SK-N-SH (cell line): ENCODE measurements around the gene MREG. TPM values are rescaled to one million over a fixed set of nuclear protein-coding genes. Genes with fewer than 3 reads are reported as not detected.

Experiments
- CTCF ChIA-PET: fragments of 300-600, 350-600 bp; formaldehyde crosslinking; extraction: SDS; loops from one replicate; lab custom pipeline; 2021; lab: Yijun Ruan, JAX
- POLR2A ChIA-PET: fragments of 350-600 bp; sonication (Branson Sonifier 250); formaldehyde crosslinking; extraction: SDS; loops from one replicate; lab custom pipeline; 2020; ENCODE audit warnings: antibody characterized with exemption, inconsistent platforms; lab: Yijun Ruan, JAX
- DNase-seq: peaks from one replicate; pipeline ENCODE4 v3.0.0; 2012
- H2AFZ ChIP-seq: fragments of 200-600 bp; sonication (generic); 2 replicates; pipeline ENCODE4 v1.8.1; 2016; ENCODE audit warnings: antibody characterized with exemption, mild to moderate bottlenecking, low read depth
- H3F3A ChIP-seq: fragments of 200-600 bp; sonication (generic); replicated peaks from 2 replicates; pipeline ENCODE3; 2016; ENCODE audit warnings: antibody characterized with exemption, mild to moderate bottlenecking; ENCODE audit not compliant: insufficient read depth
- H3K27ac ChIP-seq, 2 experiments: fragments of 200-500 bp in 1 of 2; fragments of 200-600 bp in 1 of 2; sonication (Bioruptor generic) in 1 of 2; sonication (generic), shearing (Covaris generic) in 1 of 2; 2 replicates each; pipeline versions ENCODE4 v1.5.1 to v1.6.1; 2014 to 2016; ENCODE audit warnings: low read depth in 2 of 2, inconsistent platforms in 1 of 2, low read length in 1 of 2, mild to moderate bottlenecking in 1 of 2, mixed read lengths in 1 of 2
- H3K27me3 ChIP-seq: fragments of 200-600 bp; sonication (generic), shearing (Covaris generic); 2 replicates; pipeline ENCODE4 v1.6.1; 2016; ENCODE audit warnings: mixed run types; ENCODE audit not compliant: insufficient read depth
- H3K36me3 ChIP-seq, 2 experiments: fragments of 200-500 bp in 1 of 2; fragments of 200-600 bp in 1 of 2; sonication (Bioruptor generic) in 1 of 2; sonication (generic) in 1 of 2; replicated peaks in 1 of 2; 2 replicates each; pipeline versions ENCODE3 to v1.5.1; 2014 to 2016; ENCODE audit warnings: low read length in 1 of 2, mild to moderate bottlenecking in 1 of 2; ENCODE audit not compliant: insufficient read depth in 2 of 2, control insufficient read depth in 1 of 2
- H3K4me1 ChIP-seq, 2 experiments: fragments of 200-500 bp in 1 of 2; fragments of 200-600 bp in 1 of 2; sonication (Bioruptor generic) in 1 of 2; sonication (generic), shearing (Covaris generic) in 1 of 2; 2 replicates each; pipeline versions ENCODE4 v1.5.1 to v1.6.1; 2014 to 2016; ENCODE audit warnings: low read depth in 1 of 2, low read length in 1 of 2, mixed run types in 1 of 2; ENCODE audit not compliant: insufficient read depth in 2 of 2, control insufficient read depth in 1 of 2
- H3K4me2 ChIP-seq: fragments of 200-600 bp; sonication (generic), shearing (Covaris generic); 2 replicates; pipeline ENCODE4 v1.6.1; 2017; ENCODE audit warnings: mixed run types
- H3K4me3 ChIP-seq, 2 experiments: fragments of 200-500 bp in 1 of 2; fragments of 200-600 bp in 1 of 2; sonication (Bioruptor generic) in 1 of 2; sonication (generic), shearing (Covaris generic) in 1 of 2; 2 replicates each; pipeline versions ENCODE4 v1.5.1 to v1.8.1; 2014 to 2016; ENCODE audit warnings: low read depth in 2 of 2, inconsistent platforms in 1 of 2, low read length in 1 of 2, mild to moderate bottlenecking in 1 of 2, mixed read lengths in 1 of 2, moderate library complexity in 1 of 2
- H3K79me2 ChIP-seq: fragments of 200-600 bp; sonication (generic); 2 replicates; pipeline ENCODE4 v1.8.1; 2017; ENCODE audit warnings: mild to moderate bottlenecking; ENCODE audit not compliant: insufficient read depth
- H3K9ac ChIP-seq: fragments of 200-600 bp; sonication (generic); 2 replicates; pipeline ENCODE4 v1.6.1; 2017; ENCODE audit warnings: mixed run types
- H3K9me2 ChIP-seq: fragments of 200-600 bp; sonication (generic); 2 replicates; pipeline ENCODE4 v1.6.1; 2017; ENCODE audit warnings: mixed run types
- H3K9me3 ChIP-seq: fragments of 200-600 bp; sonication (generic); 2 replicates; pipeline ENCODE4 v1.6.1; 2017; ENCODE audit warnings: mixed run types, mild to moderate bottlenecking, moderate library complexity
- H4K20me1 ChIP-seq: fragments of 200-600 bp; sonication (generic); 2 replicates; pipeline ENCODE4 v1.6.1; 2017; ENCODE audit warnings: mild to moderate bottlenecking, mixed run types; ENCODE audit not compliant: insufficient read depth
- EZH2phosphoT487 ChIP-seq: fragments of 200-600 bp; sonication (generic); IDR thresholded peaks from 2 replicates; pipeline ENCODE4 v1.6.1; 2017; ENCODE audit warnings: low read depth, mixed run types, mild to moderate bottlenecking, antibody characterized with exemption, moderate library complexity, borderline replicate concordance
- FOSL2 ChIP-seq: IDR thresholded peaks from 2 replicates; pipeline ENCODE4 v1.4.0; 2012; ENCODE audit warnings: low read depth, mild to moderate bottlenecking, moderate library complexity, borderline replicate concordance
- FOXJ3 ChIP-seq: sonication (generic); formaldehyde crosslinking; IDR thresholded peaks from 2 replicates; pipeline ENCODE4 v1.5.1; 2020; ENCODE audit warnings: mild to moderate bottlenecking, missing genetic modification reagents
- GABPA ChIP-seq: IDR thresholded peaks from 2 replicates; pipeline ENCODE4 v1.4.0; 2012; ENCODE audit warnings: low read depth, mild to moderate bottlenecking
- GATA2 ChIP-seq: sonication (generic); formaldehyde crosslinking; IDR thresholded peaks from 2 replicates; pipeline ENCODE4 v1.5.0; 2020; ENCODE audit warnings: mild to moderate bottlenecking, missing genetic modification reagents
- JUND ChIP-seq: IDR thresholded peaks from 2 replicates; pipeline ENCODE4 v1.4.0; 2012
- MEF2A ChIP-seq: IDR thresholded peaks from 2 replicates; pipeline ENCODE4 v1.4.0; 2012; ENCODE audit warnings: low read depth, borderline replicate concordance
- NRF1 ChIP-seq: IDR thresholded peaks from 2 replicates; pipeline ENCODE4 v1.6.1; 2012; ENCODE audit warnings: low read depth, mild to moderate bottlenecking, low read length
- POLR2AphosphoS5 ChIP-seq: IDR thresholded peaks from 2 replicates; pipeline ENCODE4 v1.6.1; 2012; ENCODE audit warnings: low read depth, low read length
- RFX5 ChIP-seq: IDR thresholded peaks from 2 replicates; pipeline ENCODE4 v1.6.1; 2012; ENCODE audit warnings: mild to moderate bottlenecking, improper control_type of control experiment, low read length
- SIN3A ChIP-seq: IDR thresholded peaks from 2 replicates; pipeline ENCODE4 v1.6.1; 2012; ENCODE audit warnings: low read depth, mild to moderate bottlenecking, low read length, moderate library complexity, borderline replicate concordance
- SMC3 ChIP-seq: IDR thresholded peaks from 2 replicates; pipeline ENCODE4 v1.6.1; 2012; ENCODE audit warnings: low read depth, low read length, improper control_type of control experiment
- TAF1 ChIP-seq: IDR thresholded peaks from 2 replicates; pipeline ENCODE4 v1.6.1; 2012; ENCODE audit warnings: low read depth, mild to moderate bottlenecking, low read length, moderate library complexity, borderline replicate concordance
- TCF12 ChIP-seq: IDR thresholded peaks from 2 replicates; pipeline ENCODE4 v1.4.0; 2012
- YY1 ChIP-seq: IDR thresholded peaks from 2 replicates; pipeline ENCODE4 v1.4.0; 2012; ENCODE audit warnings: low read depth, mild to moderate bottlenecking
- WGBS: methylation state at CpG from one replicate; pipeline ENCODE4 v1.1.6; 2017; ENCODE audit warnings: low lambda C conversion rate; 5-methylcytosine and 5-hydroxymethylcytosine counted together
- polyA plus RNA-seq, 3 experiments: library from polyadenylated mRNA; depleted of rRNA; stranded (reverse); fragments of >200 nt; gene quantifications; 2 replicates each; pipeline ENCODE4 v1.2.3, GENCODE V29; 2012
- TF ChIP-seq, protein P1 (sequence below): fragments of 200-600 bp; sonication (generic); IDR thresholded peaks from 2 replicates; pipeline ENCODE4 v1.6.1; 2017; ENCODE audit warnings: antibody characterized with exemption, mild to moderate bottlenecking, moderate library complexity
- TF ChIP-seq, protein P2 (sequence below): fragments of 150-350 bp; IDR thresholded peaks from 2 replicates; pipeline ENCODE4 v1.6.1; 2016; ENCODE audit warnings: mild to moderate bottlenecking, low read depth, low read length
- TF ChIP-seq, protein P3 (sequence below): IDR thresholded peaks from 2 replicates; pipeline ENCODE4 v1.4.0; 2012; ENCODE audit warnings: low read depth, borderline replicate concordance
- TF ChIP-seq, protein P4 (sequence below): IDR thresholded peaks from 2 replicates; pipeline ENCODE4 v1.4.0; 2012; ENCODE audit warnings: low read depth

Gene MREG
- polyA plus RNA-seq, 1 of the 3 experiments (the other 2 are of a cell fraction): 2.5 TPM

DNA sequence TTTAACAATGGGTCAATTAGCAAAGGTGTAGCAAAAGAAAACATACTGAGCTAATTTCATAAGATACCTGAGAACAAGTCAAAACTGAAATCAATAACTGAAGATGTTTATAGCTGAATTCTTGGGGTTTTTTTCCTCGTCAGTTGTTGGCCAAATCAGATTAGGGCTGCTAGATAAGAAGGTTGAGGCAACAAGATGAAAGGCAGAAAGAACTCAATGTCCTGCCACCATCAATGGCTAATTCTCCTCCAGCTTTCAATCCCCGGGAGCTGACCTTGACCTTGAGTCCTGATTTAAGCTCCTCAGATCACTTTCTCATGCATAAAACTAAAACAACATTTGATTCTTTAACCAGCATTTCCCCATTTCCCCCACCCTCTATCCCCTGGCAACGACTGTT, 61.8 kb downstream of the MREG start:
- WGBS: 94% methylated on average over 3 of the region's 3 CpGs
- no peaks in the 10 kb centered on the region for H3K36me3 ChIP-seq
- H3K27ac ChIP-seq: no peak overlapping the region
- H3K9me3 ChIP-seq: no peaks in the 10 kb centered on the region
- TF ChIP-seq, protein P1, sequence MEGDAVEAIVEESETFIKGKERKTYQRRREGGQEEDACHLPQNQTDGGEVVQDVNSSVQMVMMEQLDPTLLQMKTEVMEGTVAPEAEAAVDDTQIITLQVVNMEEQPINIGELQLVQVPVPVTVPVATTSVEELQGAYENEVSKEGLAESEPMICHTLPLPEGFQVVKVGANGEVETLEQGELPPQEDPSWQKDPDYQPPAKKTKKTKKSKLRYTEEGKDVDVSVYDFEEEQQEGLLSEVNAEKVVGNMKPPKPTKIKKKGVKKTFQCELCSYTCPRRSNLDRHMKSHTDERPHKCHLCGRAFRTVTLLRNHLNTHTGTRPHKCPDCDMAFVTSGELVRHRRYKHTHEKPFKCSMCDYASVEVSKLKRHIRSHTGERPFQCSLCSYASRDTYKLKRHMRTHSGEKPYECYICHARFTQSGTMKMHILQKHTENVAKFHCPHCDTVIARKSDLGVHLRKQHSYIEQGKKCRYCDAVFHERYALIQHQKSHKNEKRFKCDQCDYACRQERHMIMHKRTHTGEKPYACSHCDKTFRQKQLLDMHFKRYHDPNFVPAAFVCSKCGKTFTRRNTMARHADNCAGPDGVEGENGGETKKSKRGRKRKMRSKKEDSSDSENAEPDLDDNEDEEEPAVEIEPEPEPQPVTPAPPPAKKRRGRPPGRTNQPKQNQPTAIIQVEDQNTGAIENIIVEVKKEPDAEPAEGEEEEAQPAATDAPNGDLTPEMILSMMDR: no peak
- no peak for TF ChIP-seq MEF2A
- no peak for TF ChIP-seq TAF1
- TF ChIP-seq RFX5: no peak
- no peak for TF ChIP-seq JUND
- TF ChIP-seq, protein P2, sequence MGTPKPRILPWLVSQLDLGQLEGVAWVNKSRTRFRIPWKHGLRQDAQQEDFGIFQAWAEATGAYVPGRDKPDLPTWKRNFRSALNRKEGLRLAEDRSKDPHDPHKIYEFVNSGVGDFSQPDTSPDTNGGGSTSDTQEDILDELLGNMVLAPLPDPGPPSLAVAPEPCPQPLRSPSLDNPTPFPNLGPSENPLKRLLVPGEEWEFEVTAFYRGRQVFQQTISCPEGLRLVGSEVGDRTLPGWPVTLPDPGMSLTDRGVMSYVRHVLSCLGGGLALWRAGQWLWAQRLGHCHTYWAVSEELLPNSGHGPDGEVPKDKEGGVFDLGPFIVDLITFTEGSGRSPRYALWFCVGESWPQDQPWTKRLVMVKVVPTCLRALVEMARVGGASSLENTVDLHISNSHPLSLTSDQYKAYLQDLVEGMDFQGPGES: no peak
- TF ChIP-seq SIN3A: no peak
- TF ChIP-seq GABPA: no peak
- TF ChIP-seq, protein P3, sequence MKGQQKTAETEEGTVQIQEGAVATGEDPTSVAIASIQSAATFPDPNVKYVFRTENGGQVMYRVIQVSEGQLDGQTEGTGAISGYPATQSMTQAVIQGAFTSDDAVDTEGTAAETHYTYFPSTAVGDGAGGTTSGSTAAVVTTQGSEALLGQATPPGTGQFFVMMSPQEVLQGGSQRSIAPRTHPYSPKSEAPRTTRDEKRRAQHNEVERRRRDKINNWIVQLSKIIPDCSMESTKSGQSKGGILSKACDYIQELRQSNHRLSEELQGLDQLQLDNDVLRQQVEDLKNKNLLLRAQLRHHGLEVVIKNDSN: no peak
- TF ChIP-seq NRF1: no peak
- TF ChIP-seq, protein P4, sequence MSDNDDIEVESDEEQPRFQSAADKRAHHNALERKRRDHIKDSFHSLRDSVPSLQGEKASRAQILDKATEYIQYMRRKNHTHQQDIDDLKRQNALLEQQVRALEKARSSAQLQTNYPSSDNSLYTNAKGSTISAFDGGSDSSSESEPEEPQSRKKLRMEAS: no peak
- TF ChIP-seq EZH2phosphoT487: no peak
- TF ChIP-seq FOSL2: no peak
- TF ChIP-seq FOXJ3 (CRISPR knock-in tag): no peak
- no peak for TF ChIP-seq POLR2AphosphoS5
- no peak for TF ChIP-seq GATA2 (CRISPR knock-in tag)
- TF ChIP-seq YY1: no peak
- TF ChIP-seq TCF12: no peak
- TF ChIP-seq SMC3: no peak
- H3K79me2 ChIP-seq: no peaks in the 10 kb centered on the region
- H3K9me2 ChIP-seq: no peaks in the 10 kb centered on the region
- H2AFZ ChIP-seq: no peak overlapping the region
- CTCF ChIA-PET: interaction anchor here (0.6 to 6.2 kb wide), 5 partner anchors 20 to 72 kb away, joined by 3 to 47 read pairs (median 14); no protein-coding TSS in a partner anchor
- peaks cover 0 to 2% of the 10 kb centered on the region in 2 experiments; a peak in 2 of 4 replicates for H3K4me1 ChIP-seq
- POLR2A ChIA-PET: no interaction called here
- no peaks in the 10 kb centered on the region for H3K27me3 ChIP-seq
- H3F3A ChIP-seq: peaks cover 3% of the 10 kb centered on the region
- H3K9ac ChIP-seq: no peak overlapping the region
- DNase-seq: no peak
- no peak overlapping the region for H3K4me3 ChIP-seq
- no peaks in the 10 kb centered on the region for H4K20me1 ChIP-seq
- H3K4me2 ChIP-seq: no peak overlapping the region
